ENCODE data around the gene TNIK.

TNIK gene

DNA sequence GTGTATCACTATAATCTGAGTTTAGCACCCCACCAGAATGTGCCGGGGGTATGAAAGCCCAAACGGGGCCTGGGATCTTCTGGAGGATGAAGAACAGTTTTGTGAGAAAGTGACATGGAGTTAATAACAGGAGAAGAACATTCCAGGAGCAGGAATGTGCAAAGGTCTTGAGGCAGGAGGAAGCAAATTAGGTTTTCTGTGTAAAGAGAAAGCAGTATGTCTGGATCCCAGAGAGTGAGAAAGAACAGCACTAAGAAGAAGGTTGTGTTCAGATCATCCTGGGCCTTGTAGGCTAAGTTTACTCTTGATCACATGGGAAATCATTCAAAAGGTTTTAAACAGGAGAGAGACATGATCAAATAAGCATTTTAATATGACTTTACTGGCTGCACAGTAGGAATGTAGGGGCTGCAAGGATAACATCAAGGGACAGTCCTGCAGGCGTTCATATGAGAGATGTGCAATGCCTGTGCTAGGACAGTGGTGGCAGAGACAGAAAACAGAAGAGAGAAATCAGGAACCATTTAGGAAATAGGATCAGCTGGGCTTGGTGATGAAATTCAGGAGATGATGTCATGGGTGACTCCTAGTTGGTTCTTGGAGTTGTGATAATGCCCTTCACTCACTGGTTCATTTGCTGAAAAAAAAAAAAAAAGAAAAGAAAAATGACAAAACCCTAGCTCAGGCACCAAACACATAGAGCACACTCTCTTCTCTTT is 113.5 kb downstream of the TNIK start:
- H3K4me2 ChIP-seq (ENCODE audit: low read length) = no peak overlapping the region
- no peaks in the 10 kb centered on the region for H4K20me1 ChIP-seq (ENCODE audit: insufficient read depth, low read length)
- no peak overlapping the region for H3K27ac ChIP-seq (ENCODE audit: low read depth, low read length, poor library complexity, severe bottlenecking)
- no peaks in the 10 kb centered on the region for H3K27me3 ChIP-seq (ENCODE audit: insufficient read depth, low read length)
- no peaks in the 10 kb centered on the region for H3K9me2 ChIP-seq (ENCODE audit: low read depth, low read length)
- no peak overlapping the region for H3K9ac ChIP-seq (ENCODE audit: low read length)
- no peaks in the 10 kb centered on the region for H3K79me2 ChIP-seq (ENCODE audit: insufficient read depth, low read length)
- no peaks in the 10 kb centered on the region for H3F3A ChIP-seq (ENCODE audit: insufficient read depth, low read length)
- H3K36me3 ChIP-seq (ENCODE audit: insufficient read depth, low read length) = no peaks in the 10 kb centered on the region
- no peaks in the 10 kb centered on the region for H3K9me3 ChIP-seq (ENCODE audit: low read length)
- no peaks in the 10 kb centered on the region for H3K4me1 ChIP-seq (ENCODE audit: insufficient read depth, low read length, severe bottlenecking)
- no peak overlapping the region for H3K4me3 ChIP-seq (ENCODE audit: low read depth, low read length, poor library complexity, severe bottlenecking)
- no peak for TF ChIP-seq EZH2 (IDR thresholded peaks at IDR 0.05; ENCODE audit: borderline replicate concordance, low read length)
- TF ChIP-seq, protein P1, sequence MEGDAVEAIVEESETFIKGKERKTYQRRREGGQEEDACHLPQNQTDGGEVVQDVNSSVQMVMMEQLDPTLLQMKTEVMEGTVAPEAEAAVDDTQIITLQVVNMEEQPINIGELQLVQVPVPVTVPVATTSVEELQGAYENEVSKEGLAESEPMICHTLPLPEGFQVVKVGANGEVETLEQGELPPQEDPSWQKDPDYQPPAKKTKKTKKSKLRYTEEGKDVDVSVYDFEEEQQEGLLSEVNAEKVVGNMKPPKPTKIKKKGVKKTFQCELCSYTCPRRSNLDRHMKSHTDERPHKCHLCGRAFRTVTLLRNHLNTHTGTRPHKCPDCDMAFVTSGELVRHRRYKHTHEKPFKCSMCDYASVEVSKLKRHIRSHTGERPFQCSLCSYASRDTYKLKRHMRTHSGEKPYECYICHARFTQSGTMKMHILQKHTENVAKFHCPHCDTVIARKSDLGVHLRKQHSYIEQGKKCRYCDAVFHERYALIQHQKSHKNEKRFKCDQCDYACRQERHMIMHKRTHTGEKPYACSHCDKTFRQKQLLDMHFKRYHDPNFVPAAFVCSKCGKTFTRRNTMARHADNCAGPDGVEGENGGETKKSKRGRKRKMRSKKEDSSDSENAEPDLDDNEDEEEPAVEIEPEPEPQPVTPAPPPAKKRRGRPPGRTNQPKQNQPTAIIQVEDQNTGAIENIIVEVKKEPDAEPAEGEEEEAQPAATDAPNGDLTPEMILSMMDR (IDR thresholded peaks at IDR 0.05; ENCODE audit: low read length) = no peak
- H2AFZ ChIP-seq (ENCODE audit: low read length) = no peak overlapping the region

DNA sequence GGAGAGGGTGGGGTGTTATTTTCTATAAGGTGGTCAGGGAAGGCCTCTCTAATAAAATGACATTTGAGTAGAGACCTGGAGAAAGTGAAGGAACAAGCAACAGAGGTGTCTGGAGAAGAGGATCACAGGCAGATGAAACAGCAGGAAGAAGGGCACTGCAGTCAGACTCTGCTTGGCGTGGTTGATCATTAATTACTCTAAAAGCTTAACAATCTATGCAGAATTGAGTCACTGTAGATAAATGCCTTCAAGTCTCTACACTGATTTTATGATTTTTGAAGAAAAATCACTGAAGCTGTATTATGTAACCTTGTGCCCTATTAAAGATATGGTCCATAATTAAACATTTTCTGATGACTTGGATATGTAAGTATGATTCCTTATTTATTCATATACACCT is 114.2 kb downstream of the TNIK start:
- H2AFZ ChIP-seq (ENCODE audit: low read length) = no peak overlapping the region
- H3K36me3 ChIP-seq (ENCODE audit: insufficient read depth, low read length) = no peaks in the 10 kb centered on the region
- TF ChIP-seq EZH2 (IDR thresholded peaks at IDR 0.05; ENCODE audit: borderline replicate concordance, low read length) = no peak
- TF ChIP-seq, protein P1 (IDR thresholded peaks at IDR 0.05; ENCODE audit: low read length) = no peak
- no peaks in the 10 kb centered on the region for H3K9me3 ChIP-seq (ENCODE audit: low read length)
- no peaks in the 10 kb centered on the region for H4K20me1 ChIP-seq (ENCODE audit: insufficient read depth, low read length)
- no peak overlapping the region for H3K4me2 ChIP-seq (ENCODE audit: low read length)
- no peaks in the 10 kb centered on the region for H3K9me2 ChIP-seq (ENCODE audit: low read depth, low read length)
- no peak overlapping the region for H3K9ac ChIP-seq (ENCODE audit: low read length)
- no peaks in the 10 kb centered on the region for H3F3A ChIP-seq (ENCODE audit: insufficient read depth, low read length)
- H3K79me2 ChIP-seq (ENCODE audit: insufficient read depth, low read length) = no peaks in the 10 kb centered on the region
- no peaks in the 10 kb centered on the region for H3K27me3 ChIP-seq (ENCODE audit: insufficient read depth, low read length)
- no peak overlapping the region for H3K4me3 ChIP-seq (ENCODE audit: low read depth, low read length, poor library complexity, severe bottlenecking)
- no peaks in the 10 kb centered on the region for H3K4me1 ChIP-seq (ENCODE audit: insufficient read depth, low read length, severe bottlenecking)
- H3K27ac ChIP-seq (ENCODE audit: low read depth, low read length, poor library complexity, severe bottlenecking) = no peak overlapping the region

DNA sequence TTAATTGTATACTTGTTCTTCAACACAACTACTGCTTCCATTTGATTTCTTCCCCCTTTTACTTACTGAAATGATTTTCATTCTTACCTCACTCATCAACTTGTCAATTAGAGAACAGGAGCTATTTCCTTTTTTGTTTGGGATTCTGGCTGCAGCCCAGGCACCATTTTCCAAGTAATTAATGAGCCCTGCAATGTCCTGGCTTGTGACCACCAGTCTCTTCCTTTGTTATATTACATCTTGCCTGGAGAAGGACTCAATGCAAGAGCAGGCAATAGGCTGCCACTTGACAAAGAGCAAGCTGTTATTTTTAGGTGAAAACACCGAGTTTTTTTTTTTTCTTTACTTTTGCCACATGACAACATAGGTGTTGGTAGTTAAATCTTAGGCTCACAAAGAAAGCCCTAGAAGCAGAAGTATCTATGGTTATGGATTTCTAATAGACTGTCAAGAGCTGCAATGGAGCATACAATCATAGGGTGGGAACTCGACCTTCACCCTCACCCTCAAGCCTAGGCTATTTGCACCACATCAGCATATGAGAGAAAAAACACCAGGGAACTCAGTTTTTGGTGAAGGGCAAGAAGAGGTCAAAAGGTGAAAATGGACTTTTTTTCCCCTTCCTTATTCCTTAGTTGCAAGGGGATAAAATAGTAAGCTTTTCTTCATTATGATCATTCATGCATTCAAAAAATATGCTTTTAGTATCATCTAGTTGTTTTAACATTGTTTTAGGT is 114.9 kb downstream of the TNIK start:
- Histone ChIP-seq H2AFZ (ENCODE audit: low read length) (no peak overlapping the region), H3K9me3 (ENCODE audit: low read length) (no peaks in the 10 kb centered on the region), H3K27ac (ENCODE audit: low read depth, low read length, poor library complexity, severe bottlenecking) (no peak overlapping the region), H3K79me2 (ENCODE audit: insufficient read depth, low read length) (no peaks in the 10 kb centered on the region), H3K9me2 (ENCODE audit: low read depth, low read length) (no peaks in the 10 kb centered on the region), H3K36me3 (ENCODE audit: insufficient read depth, low read length) (no peaks in the 10 kb centered on the region), H4K20me1 (ENCODE audit: insufficient read depth, low read length) (no peaks in the 10 kb centered on the region), H3F3A (ENCODE audit: insufficient read depth, low read length) (no peaks in the 10 kb centered on the region), H3K9ac (ENCODE audit: low read length) (no peak overlapping the region), H3K4me3 (ENCODE audit: low read depth, low read length, poor library complexity, severe bottlenecking) (no peak overlapping the region), H3K4me2 (ENCODE audit: low read length) (no peak overlapping the region), H3K27me3 (ENCODE audit: insufficient read depth, low read length) (no peaks in the 10 kb centered on the region), H3K4me1 (ENCODE audit: insufficient read depth, low read length, severe bottlenecking) (no peaks in the 10 kb centered on the region)
- TF ChIP-seq, protein P1 (IDR thresholded peaks at IDR 0.05; ENCODE audit: low read length) = no peak
- TF ChIP-seq EZH2 (IDR thresholded peaks at IDR 0.05; ENCODE audit: borderline replicate concordance, low read length) = no peak

All from OCI-LY1 (cell line).